Epithelial cell of proximal tubule (primary cell): ENCODE results near the gene LENG9. TPM values are rescaled to one million over a fixed set of nuclear protein-coding genes. Genes with fewer than 3 reads are reported as not detected.

ENCODE experiments used
- DNase-seq: peaks from one replicate; pipeline ENCODE4 v3.0.0-alpha.2; 2011; ENCODE audit warnings: low read depth
- H3K4me3 ChIP-seq: 2 replicates; pipeline ENCODE4 v1.5.1; 2011; ENCODE audit warnings: low read depth, mild to moderate bottlenecking, low read length
- total RNA-seq: library from RNA; depleted of rRNA; stranded (reverse); fragments of >200 nt; gene quantifications from 2 replicates; pipeline ENCODE4 v1.2.3, GENCODE V29; 2015
- TF ChIP-seq, protein P1 (sequence below): conservative IDR thresholded peaks from 2 replicates; pipeline ENCODE4 v1.5.1; 2012; ENCODE audit warnings: low read depth, mild to moderate bottlenecking, low read length

LENG9 gene
- total RNA-seq, 1 donor from 2014 or later, result 4.1 TPM

DNA sequence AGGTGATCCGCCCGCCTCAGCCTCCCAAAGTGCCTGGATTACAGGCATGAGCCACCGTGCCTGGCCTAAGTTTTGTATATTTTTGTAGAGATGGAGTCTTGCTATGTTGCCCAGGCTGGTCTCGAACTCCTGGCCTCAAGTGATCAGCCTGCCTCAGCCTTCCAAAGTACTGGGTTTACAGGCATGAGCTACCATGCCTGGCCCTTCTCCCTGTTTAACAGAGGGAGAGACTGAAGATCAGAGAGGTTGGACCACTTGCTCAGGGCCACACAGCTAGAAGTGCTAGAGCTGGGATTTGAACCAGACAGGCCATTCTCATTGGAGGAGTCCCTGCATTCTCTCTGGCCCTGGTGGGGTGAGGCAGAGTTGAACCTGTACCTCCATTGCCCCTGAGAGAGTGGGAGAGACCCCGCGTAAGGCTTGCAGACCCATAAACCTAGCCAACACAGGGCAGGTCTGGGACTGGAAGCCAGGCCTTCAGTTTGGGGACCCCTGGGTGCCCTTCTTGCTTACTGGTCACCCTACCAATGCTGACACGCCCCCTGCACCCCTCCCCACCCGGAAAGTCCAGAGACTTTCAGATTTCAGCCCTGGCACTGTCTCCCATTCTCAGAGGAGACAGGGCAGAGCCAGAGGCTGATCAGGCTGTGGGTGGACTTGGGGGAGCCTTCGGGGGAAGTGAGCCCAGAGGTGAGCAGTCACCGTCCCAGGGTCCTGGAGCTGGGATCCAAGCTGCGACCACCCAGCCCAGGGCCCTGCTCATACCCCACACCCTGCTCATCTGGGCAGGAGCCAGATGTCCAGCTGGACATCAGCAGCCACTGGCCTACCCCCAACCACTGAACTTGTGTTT is 35.0 kb downstream of the LENG9 start:
- H3K4me3 ChIP-seq, result no peak overlapping the region
- no peak for DNase-seq
- TF ChIP-seq, protein P1, sequence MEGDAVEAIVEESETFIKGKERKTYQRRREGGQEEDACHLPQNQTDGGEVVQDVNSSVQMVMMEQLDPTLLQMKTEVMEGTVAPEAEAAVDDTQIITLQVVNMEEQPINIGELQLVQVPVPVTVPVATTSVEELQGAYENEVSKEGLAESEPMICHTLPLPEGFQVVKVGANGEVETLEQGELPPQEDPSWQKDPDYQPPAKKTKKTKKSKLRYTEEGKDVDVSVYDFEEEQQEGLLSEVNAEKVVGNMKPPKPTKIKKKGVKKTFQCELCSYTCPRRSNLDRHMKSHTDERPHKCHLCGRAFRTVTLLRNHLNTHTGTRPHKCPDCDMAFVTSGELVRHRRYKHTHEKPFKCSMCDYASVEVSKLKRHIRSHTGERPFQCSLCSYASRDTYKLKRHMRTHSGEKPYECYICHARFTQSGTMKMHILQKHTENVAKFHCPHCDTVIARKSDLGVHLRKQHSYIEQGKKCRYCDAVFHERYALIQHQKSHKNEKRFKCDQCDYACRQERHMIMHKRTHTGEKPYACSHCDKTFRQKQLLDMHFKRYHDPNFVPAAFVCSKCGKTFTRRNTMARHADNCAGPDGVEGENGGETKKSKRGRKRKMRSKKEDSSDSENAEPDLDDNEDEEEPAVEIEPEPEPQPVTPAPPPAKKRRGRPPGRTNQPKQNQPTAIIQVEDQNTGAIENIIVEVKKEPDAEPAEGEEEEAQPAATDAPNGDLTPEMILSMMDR, result no peak

DNA sequence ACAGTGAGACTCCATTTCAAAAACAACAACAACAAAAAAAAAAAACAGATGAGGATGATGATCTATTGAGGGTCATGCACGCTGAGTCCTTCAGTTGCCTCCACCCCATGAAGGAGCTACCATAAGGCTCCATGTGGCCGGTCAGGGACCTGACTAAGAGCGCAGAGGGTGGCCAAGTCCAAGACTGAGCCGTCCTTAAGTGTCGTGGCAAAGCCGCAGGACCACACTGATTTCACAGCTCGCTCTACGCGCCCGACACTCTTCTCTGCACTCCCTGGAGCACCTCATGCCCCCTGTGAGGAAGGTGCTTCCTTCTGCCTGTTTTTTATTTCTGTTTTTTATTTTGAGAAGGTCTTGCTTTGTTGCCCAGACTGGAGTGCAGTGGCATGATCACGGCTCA is 36.0 kb downstream of the LENG9 start:
- DNase-seq, result no peak
- H3K4me3 ChIP-seq, result no peak overlapping the region
- TF ChIP-seq, protein P1, result no peak

DNA sequence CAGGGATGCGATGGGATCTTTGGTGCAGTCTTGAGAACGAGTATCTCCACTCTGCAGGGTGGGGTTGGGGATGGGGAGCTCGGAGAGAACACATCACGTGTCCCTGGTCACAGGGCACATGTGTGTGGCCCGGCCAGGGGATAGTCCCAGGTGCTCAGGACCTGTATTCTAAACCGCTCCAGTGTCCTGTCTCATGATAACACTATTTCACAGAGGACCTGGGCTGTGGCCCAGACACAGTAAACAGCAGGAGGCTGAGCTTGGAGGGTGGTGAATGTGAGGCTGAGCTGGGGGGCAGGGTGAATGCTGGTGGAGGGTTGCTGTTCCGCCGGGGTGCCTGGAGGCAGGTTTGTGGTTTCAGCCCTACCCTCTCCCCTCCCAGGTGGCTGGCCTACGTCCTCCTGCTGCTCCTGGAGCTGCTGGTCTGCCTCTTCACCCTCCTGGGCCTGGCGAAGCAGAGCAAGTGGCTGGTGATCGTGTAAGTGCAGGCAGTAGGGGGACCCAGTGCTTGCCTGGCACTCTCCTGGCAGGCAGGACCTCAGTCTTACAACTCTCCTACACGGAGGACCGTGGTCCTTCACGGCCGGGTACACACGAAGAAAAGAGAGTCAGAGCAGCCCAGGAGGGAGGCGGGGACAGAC is 37.2 kb downstream of the LENG9 start:
- H3K4me3 ChIP-seq, result no peak overlapping the region
- DNase-seq, result no peak
- TF ChIP-seq, protein P1, result no peak

DNA sequence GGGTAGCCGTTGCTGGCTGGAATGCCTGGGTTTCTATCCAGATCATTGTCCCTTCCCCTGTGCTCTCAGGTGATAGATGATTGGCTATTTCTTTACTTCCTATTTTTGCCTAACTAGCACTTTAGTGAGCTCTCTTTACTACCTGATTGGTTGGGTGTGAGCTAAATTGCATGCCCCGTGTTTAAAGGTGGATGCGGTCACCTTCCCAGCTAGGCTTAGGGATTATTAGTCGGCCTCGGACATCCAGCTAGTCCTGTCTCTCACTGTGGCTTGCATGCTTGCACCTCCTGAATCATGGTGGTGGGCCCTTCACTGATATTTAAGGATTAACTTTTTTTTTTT is 38.2 kb downstream of the LENG9 start:
- H3K4me3 ChIP-seq, result no peak overlapping the region
- TF ChIP-seq, protein P1, result no peak
- no peak for DNase-seq

DNA sequence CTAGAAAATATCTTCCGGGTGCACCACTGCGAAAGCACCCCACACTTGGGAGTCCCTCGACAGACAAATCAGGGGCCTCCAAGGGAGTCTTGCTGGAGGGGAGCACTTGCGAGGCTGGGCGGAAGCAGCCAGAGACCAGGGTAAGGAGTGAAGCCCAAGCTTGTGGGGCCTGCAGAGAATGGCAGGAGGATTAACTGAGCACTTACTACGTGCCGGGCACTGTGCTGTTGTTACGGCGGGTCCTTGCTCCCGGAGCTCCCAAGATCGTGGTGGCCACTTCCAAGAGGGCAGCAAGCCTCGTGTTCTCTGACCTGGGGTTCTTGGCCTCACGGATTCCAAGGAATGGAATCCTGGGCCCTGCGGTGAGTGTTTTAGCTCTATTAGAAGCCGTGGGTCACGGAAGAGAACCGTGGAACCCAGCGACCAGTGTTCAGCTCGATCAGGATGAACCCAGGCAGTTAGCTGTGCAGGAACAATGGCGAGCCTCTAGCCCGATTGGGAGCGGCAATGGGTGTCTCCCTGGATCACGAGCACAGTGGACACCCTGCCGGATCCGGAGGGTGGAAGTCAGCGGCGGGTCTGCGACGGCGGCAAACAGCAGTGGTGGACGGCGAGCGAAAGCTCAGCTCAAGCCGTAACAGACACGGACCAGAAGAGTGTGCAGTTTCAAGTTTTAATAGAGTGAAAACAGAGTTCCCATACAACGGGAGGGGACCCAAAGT is 38.8 kb downstream of the LENG9 start:
- no peak overlapping the region for H3K4me3 ChIP-seq
- DNase-seq, result no peak
- TF ChIP-seq, protein P1, result no peak

DNA sequence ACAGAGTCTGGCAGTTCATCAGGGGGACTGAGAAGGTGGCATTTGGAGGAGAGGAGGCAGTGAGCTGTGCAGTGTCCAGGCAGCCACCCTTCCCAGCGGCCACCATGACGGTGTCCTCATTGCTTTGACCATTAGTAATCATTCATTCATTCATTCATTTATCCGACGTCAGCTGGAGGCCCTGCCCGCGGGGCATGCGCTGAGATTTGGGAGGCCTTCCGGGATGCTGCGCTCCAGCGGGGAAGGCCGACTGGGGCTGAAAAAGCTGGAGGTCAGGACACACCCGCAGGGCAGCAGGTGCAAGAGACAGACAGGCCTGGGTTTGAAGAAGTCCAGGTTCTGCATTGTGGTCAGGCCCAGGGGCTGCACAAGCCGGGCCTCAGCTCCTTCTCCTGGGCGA is 39.4 kb downstream of the LENG9 start:
- TF ChIP-seq, protein P1, result no peak
- no peak for DNase-seq
- H3K4me3 ChIP-seq, result no peak overlapping the region
